Activated gamma-delta T cell treated with anti-CD3 and anti-CD28 coated beads, Interleukin-2, amount 50 U/mL, for 16 hours (primary cell): ENCODE results near the gene PAN3.

Source experiments
- DNase-seq: peaks from one replicate; pipeline ENCODE4 v3.0.0-alpha.2; 2020; ENCODE audit warnings: low read depth

The PAN3 gene

GRCh38 chr13:28219408-28220099, 81.2 kb downstream of the PAN3 start:
- no peak for DNase-seq

DNA sequence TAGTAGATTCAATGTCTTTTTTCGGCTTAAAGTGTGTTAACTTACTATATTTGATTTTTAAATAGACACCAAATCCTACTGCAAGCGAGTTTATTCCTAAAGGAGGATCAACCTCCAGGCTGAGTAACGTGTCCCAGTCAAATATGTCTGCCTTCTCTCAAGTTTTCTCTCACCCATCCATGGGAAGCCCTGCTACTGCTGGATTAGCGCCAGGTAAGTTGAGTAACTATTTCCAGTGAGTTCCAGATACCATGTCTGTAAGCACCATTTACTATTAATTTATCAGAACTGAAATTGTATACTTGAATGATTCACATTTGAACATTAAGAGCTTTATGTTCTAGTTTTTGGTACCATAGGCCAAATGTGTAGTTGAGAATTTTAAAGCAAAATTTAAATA, 81.8 kb downstream of the PAN3 start:
- no peak for DNase-seq

- no peak for DNase-seq
Measured at GRCh38 chr13:28229522-28230411, 91.4 kb downstream of the PAN3 start.

GRCh38 chr13:28231642-28232041, 93.3 kb downstream of the PAN3 start:
- no peak for DNase-seq

DNA sequence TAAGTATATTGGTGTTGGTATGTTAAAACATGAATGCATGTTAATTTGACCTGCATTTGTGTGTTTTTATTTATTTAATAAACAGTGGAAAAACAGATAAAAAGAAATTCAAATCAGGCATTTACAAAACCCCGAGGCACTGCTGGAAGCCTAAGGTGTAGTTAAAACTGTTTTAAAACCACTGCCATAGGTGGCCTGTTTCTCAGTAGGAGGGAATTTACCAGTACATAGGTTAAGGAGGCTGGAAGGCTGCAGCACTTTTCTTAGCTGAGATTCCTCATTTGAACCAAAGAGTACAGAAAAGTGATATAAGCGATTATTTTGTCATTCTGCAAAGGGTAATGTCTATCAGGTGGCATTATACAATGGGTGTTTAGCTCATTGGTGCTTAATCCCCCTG, 99.6 kb downstream of the PAN3 start:
- no peak for DNase-seq

DNA sequence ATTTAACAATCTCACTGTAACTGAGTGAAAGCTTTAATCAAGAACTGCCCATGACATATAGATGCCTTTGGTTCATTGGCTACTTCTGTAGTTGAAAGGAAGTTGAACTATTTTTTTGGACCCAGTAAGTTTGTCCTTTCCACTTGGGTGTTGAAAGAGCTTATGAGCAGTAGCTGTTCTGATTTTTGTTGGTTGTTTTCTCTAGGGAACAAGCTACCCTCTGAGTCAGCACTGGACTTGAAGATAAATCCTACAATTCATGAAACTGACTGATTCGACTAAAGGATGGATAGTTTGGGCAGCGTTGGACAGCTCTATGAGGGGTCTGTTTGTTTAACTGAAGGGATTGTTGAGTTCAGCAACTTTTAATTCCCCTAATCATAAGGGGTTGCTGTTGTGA, 101.0 kb downstream of the PAN3 start:
- no peak for DNase-seq

- DNase-seq: no peak
Measured at GRCh38 chr13:28245465-28245864, 107.1 kb downstream of the PAN3 start.

DNA sequence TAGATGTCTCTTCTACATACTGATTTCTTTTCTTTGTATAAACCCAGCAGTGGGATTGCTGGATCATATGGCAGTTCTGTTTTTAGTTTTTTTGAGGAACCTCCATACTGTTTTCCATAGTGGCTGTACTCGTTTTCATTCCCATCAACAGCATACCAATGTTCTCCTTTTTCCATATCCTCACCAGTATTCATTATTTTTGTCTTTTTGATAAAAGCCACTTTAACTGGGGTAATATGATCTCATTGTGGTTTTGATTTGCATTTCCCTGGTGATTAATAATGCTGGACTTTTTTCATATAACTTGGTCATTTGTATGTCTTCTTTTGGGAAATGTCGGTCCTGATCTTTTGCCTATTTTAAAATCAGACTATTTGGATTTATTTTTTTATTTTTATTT, 108.5 kb downstream of the PAN3 start:
- DNase-seq: no peak

- DNase-seq: no peak
Measured at GRCh38 chr13:28248080-28248479, 109.7 kb downstream of the PAN3 start.

DNA sequence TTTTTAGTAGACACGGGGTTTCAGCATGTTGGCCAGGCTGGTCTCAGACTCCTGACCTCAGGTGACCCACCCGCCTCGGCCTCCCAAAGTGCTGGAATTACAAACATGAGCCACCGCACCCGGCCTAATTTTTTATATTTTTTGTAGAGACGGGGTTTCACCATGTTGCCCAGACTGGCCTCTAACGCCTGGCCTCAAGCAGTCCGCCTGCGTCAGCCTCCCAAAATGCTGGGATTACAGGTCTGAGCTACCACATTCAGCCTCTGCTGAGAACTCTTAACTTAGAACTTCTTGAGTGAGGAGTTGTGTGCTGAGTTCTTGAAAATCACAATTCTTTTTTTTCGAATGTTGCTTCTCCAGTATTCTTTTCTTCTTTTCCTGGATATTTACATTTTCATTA, 112.2 kb downstream of the PAN3 start:
- DNase-seq: no peak

DNA sequence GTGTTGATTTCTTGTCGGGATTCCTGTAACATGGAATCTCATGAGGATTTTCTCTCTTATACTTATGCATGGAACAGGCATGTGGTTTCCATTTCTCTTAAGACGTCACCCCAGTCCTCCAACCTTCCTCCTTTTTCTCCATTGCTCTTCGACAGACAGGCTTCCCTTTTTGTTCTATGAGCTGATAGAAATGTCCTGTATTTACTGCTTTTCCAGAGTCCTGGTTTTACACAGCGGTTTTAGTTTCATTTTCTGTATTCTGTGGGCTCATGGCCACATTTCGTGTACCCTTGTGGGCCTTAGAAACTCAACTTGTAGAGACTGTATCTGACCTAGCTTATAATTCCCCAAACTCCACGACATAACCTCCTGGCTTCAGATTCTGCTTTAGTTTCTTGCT, 113.1 kb downstream of the PAN3 start:
- DNase-seq: no peak

- no peak for DNase-seq
Measured at GRCh38 chr13:28252547-28252946, 114.2 kb downstream of the PAN3 start.

- no peak for DNase-seq
Measured at GRCh38 chr13:28257305-28257704, 119.0 kb downstream of the PAN3 start.

GRCh38 chr13:28258417-28258816, 120.1 kb downstream of the PAN3 start:
- DNase-seq: no peak

- no peak for DNase-seq
Measured at GRCh38 chr13:28267497-28267896, 129.2 kb downstream of the PAN3 start.

DNA sequence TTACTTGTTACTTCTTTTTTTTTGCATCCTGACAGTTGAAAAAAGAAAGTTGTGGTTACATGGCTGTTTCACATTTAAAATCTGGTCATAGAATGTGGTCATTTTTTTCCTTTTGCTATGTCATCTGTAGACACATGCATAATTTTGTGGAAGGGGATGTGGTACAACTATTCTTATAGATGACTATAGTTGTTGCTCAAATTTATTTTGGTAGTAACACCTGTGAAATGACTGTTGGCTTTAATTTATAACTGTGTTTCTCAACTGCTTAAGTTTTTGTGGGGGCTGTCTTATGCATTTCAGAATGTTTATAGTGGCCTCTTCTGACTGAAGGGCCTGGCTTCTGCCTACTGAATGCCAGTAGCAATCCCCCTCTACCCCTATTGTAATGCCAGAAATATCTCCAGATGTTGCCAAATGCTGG, 130.5 kb downstream of the PAN3 start:
- no peak for DNase-seq

GRCh38 chr13:28271056-28271840, 132.9 kb downstream of the PAN3 start:
- DNase-seq: no peak

GRCh38 chr13:28273919-28274318, 135.6 kb downstream of the PAN3 start:
- DNase-seq: no peak

DNA sequence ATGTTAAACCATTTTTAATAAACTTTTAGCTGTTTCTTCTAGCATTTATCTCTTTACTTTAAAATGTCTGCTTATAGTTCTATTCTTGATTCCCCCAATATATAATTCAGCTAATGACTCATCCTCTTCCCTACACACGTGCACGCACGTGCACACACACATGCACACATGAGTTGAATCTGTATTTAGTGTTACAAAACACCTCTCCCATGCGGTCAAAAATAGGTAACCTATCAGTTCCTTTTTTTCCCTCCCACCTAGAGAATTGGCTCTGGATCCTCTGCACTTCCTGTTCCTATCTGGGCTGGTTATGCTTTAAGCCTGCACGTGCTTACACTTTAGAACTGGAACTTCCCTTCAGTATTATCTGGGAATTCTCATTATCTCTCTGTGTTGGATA, 144.1 kb downstream of the PAN3 start:
- no peak for DNase-seq

DNA sequence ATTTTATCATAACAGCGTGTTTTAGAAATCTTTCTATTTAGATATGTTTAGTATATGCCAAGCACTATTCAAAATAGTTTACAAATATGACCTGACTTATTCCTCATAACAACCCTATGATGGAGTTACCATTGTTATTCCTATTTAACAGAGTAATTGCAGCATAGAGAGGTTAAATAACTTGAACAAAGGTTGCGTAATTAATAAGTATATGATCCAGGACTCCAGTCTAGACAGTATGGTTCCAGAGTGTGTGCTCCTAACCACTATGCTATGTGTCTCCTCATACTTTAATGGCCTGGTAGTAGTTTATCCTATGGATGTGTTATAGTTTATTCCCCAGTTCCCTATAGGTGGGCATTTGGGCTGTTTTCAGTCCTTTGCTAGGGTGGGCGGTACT, 145.3 kb downstream of the PAN3 start:
- no peak for DNase-seq

- no peak for DNase-seq
Measured at GRCh38 chr13:28286263-28286662, 147.9 kb downstream of the PAN3 start.

DNA sequence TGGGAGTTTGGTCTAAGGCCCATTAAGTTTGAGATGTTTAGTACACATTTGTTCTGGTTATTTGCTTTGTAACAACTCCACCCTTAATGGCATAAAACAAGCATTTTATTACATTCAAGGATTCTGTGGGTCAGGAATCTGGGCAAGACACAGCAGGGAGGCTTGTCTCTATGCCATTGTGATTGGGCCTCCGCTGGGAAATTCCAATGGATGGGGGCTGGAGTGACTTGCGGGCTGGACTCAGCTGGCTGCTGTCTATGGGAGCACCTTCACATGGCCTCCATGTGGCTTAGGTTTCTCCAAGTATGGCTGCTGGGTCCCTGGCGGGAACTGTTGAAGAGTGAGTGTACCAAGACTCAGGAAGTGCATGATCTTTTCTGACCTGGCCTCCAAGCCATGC, 159.0 kb downstream of the PAN3 start:
- DNase-seq: no peak

DNA sequence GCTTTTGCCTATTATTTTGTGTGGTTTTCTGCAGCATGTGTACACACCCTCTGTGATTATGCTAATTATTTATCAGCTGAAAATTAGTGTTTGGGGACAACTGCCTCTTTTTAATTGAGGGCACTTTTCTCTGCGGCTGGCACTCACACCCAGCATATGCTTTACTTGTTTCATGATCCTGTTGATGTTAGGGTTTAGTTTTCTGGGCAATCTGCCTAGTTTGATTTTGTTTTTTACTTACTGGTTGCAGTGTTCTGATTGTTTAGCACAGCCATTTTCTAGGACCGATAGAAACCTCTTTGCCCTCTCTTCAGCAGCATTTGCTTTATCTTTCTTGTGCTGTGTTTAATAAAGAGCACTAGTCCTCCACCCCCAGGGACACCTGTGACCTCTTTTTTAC, 161.6 kb downstream of the PAN3 start:
- DNase-seq: no peak
